Fibroblast of the aortic adventitia (primary cell): ENCODE data around the gene CRTC3. TPM values are rescaled to one million over a fixed set of nuclear protein-coding genes. Genes with fewer than 3 reads are reported as not detected.

Experiments
- DNase-seq: peaks from one replicate; pipeline ENCODE4 v3.0.0-alpha.2; 2010; ENCODE audit warnings: low read depth
- H3K4me3 ChIP-seq: 2 replicates; pipeline ENCODE4 v1.5.1; 2011; ENCODE audit warnings: low read depth, mild to moderate bottlenecking, control low read depth, low read length, moderate library complexity
- CTCF ChIP-seq: IDR thresholded peaks from 2 replicates; pipeline ENCODE4 v1.5.1; 2011; ENCODE audit warnings: mild to moderate bottlenecking, low read length, control low read depth, inconsistent platforms; ENCODE audit not compliant: insufficient read depth
- total RNA-seq: library from RNA; depleted of rRNA; stranded (reverse); fragments of >200 nt; gene quantifications from 2 replicates; pipeline ENCODE4 v1.2.3, GENCODE V29; 2012; ENCODE audit warnings: low replicate concordance

Gene CRTC3
- total RNA-seq, 1 donor: 15.7 TPM

DNA sequence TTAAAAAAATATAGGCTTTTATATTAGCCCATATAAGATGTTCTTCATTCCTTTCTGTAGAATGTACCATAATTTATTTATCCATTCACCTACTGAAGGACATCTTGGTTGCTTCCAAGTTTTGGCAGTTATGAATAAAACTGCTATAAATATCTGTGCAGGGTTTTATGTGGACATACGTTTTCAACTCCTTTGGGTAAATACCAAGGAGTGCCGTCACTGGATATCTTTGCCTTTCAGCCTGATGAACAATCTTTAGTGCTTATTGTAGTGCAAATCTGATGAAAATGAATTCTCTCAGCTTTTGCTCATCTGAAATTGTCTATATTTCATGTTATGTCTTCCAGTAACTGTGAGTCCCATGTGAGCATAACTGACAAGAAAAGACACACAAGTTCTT lies 160.9 kb downstream of the CRTC3 start:
- peak; percentile 55 for DNase-seq
- no peak for TF ChIP-seq CTCF
- no peak overlapping the region for H3K4me3 ChIP-seq

- TF ChIP-seq CTCF: peak; percentile 34
- DNase-seq: no peak
- no peak overlapping the region for H3K4me3 ChIP-seq
Observed at GRCh38 chr15:90691369-90691768, 161.6 kb downstream of the CRTC3 start.

DNA sequence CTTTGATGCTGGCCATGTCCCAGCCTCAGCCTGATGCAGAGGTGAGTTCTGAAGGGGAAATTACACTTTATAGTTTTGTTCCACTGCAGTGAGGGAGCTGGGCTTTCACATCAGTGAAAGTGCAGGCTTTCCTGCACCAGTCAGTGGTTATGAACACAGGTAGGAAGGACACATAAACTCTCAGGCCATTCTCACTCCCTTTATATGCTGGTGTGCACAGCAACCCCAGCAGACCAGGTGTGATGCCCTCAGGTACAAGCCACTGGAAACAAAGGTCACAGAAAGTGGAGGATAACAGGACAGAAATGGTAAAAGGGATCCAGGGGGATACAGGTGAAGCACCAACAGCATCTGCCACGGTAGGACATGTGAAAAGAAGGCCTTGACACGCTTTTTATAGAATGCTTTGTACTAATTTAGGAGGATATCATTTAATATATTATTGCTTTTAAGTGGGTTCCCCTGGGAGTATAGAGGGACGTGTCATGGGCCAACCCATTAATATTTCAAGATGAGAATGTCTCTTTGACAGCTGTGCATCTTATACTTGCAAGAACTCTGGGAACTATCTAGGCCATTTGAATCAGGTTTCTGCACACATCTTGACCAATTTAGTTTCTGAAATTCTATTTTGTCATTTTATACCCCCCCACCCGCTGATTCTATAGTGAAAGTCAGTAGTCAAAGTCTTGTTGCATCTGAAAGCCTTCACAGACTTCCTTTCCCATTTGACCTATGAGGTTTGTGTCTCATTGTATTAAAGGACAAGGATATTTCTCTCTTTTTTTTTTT lies 162.5 kb downstream of the CRTC3 start:
- no peak for DNase-seq
- H3K4me3 ChIP-seq: no peak overlapping the region
- no peak for TF ChIP-seq CTCF

Other genes starting within 250 kb of the CRTC3 start
- gene ZNF774, start 177.6 kb upstream of the CRTC3 start, total RNA-seq: 1.4 and 2.3 TPM in 2 replicates
- gene IQGAP1, start 141.7 kb upstream of the CRTC3 start, total RNA-seq: 164 and 289 TPM in 2 replicates
- gene BLM, start 187.4 kb downstream of the CRTC3 start, total RNA-seq: 3.8 and 12.2 TPM in 2 replicates